Neuronal stem cell (in vitro differentiated cells): Measurements from ENCODE around the gene UBE2C.

Experiments used
- DNase-seq: peaks from one replicate; pipeline ENCODE4 v3.0.0-alpha.2; 2013; ENCODE audit warnings: low spot score
- H2AFZ ChIP-seq: one replicate; pipeline ENCODE4 v1.6.1; 2013; ENCODE audit warnings: mild to moderate bottlenecking, low read length, inconsistent platforms
- H2AK5ac ChIP-seq: 2 replicates; pipeline ENCODE4 v1.6.1; 2013; ENCODE audit warnings: low read depth, mild to moderate bottlenecking, inconsistent platforms, low read length, moderate library complexity, mixed read lengths
- H2BK120ac ChIP-seq: 2 replicates; pipeline ENCODE4 v1.6.1; 2013; ENCODE audit warnings: low read depth, mild to moderate bottlenecking, inconsistent platforms, low read length, moderate library complexity, mixed read lengths
- H2BK12ac ChIP-seq: one replicate; pipeline ENCODE4 v1.6.1; 2013; ENCODE audit warnings: low read length, inconsistent platforms
- H2BK15ac ChIP-seq: 2 replicates; pipeline ENCODE4 v1.6.1; 2013; ENCODE audit warnings: mild to moderate bottlenecking, low read length, inconsistent platforms, mixed read lengths
- H2BK5ac ChIP-seq: one replicate; pipeline ENCODE4 v1.6.1; 2013; ENCODE audit warnings: inconsistent platforms, mild to moderate bottlenecking, low read length, moderate library complexity
- H3K14ac ChIP-seq: one replicate; pipeline ENCODE4 v1.6.1; 2013; ENCODE audit warnings: low read length, inconsistent platforms
- H3K18ac ChIP-seq: 2 replicates; pipeline ENCODE4 v1.6.1; 2013; ENCODE audit warnings: low read length, inconsistent platforms
- H3K23ac ChIP-seq: 2 replicates; pipeline ENCODE4 v1.6.1; 2013; ENCODE audit warnings: low read depth, mild to moderate bottlenecking, mixed read lengths, low read length, inconsistent platforms; ENCODE audit not compliant: poor library complexity
- H3K27ac ChIP-seq: replicated peaks from 3 replicates; pipeline ENCODE4 v1.5.1; 2013; ENCODE audit warnings: low read length, inconsistent platforms
- H3K27me3 ChIP-seq, 3 experiments: 2 replicates each; pipeline ENCODE4 v1.6.1; 2013; ENCODE audit warnings: low read length in 3 of 3, mild to moderate bottlenecking in 2 of 3, inconsistent platforms in 1 of 3, low read depth in 1 of 3, mixed read lengths in 1 of 3, moderate library complexity in 1 of 3; ENCODE audit not compliant: control insufficient read depth in 3 of 3, insufficient read depth in 3 of 3
- H3K36me3 ChIP-seq, 2 donors: replicated peaks in 1 of 2; 2 replicates each; pipeline ENCODE4 v1.6.1; 2013; ENCODE audit warnings: low read length in 2 of 2; ENCODE audit not compliant: control insufficient read depth in 2 of 2, insufficient read depth in 2 of 2
- H3K4ac ChIP-seq: 2 replicates; pipeline ENCODE4 v1.6.1; 2013; ENCODE audit warnings: inconsistent platforms, mild to moderate bottlenecking, low read length, moderate library complexity
- H3K4me1 ChIP-seq, 2 donors: 1 replicate in 1 of 2; 2 replicates in 1 of 2; pipeline ENCODE4 v1.6.1; 2013; ENCODE audit warnings: low read length in 2 of 2, low read depth in 1 of 2; ENCODE audit not compliant: control insufficient read depth in 2 of 2, insufficient read depth in 1 of 2
- H3K4me2 ChIP-seq: one replicate; pipeline ENCODE4 v1.6.1; 2013; ENCODE audit warnings: mild to moderate bottlenecking, low read length, inconsistent platforms; ENCODE audit not compliant: insufficient read depth, poor library complexity, severe bottlenecking
- H3K4me3 ChIP-seq, 2 donors: 2 replicates each; pipeline ENCODE4 v1.5.1; 2013; ENCODE audit warnings: low read length in 2 of 2, mild to moderate bottlenecking in 2 of 2, inconsistent platforms in 1 of 2, moderate library complexity in 1 of 2
- H3K79me1 ChIP-seq: one replicate; pipeline ENCODE4 v1.6.1; 2013; ENCODE audit warnings: low read depth, mild to moderate bottlenecking, inconsistent platforms, low read length, moderate library complexity
- H3K9ac ChIP-seq: one replicate; pipeline ENCODE4 v1.6.1; 2013; ENCODE audit warnings: mild to moderate bottlenecking, low read depth, low read length, inconsistent platforms; ENCODE audit not compliant: poor library complexity
- H3K9me3 ChIP-seq, 2 donors: replicated peaks in 1 of 2; 2 replicates each; pipeline versions ENCODE3 to v1.6.1; 2013; ENCODE audit warnings: low read length in 2 of 2, mild to moderate bottlenecking in 2 of 2, inconsistent platforms in 1 of 2, low read depth in 1 of 2, mixed read lengths in 1 of 2, moderate library complexity in 1 of 2; ENCODE audit not compliant: control insufficient read depth in 2 of 2, insufficient read depth in 1 of 2
- H4K8ac ChIP-seq: one replicate; pipeline ENCODE4 v1.6.1; 2013; ENCODE audit warnings: low read depth, mild to moderate bottlenecking, inconsistent platforms, low read length, moderate library complexity
- H4K91ac ChIP-seq: one replicate; pipeline ENCODE4 v1.6.1; 2013; ENCODE audit warnings: low read length, low read depth, mild to moderate bottlenecking, inconsistent platforms; ENCODE audit not compliant: poor library complexity
- WGBS, 2 donors: extraction: QIAGEN DNeasy Blood & Tissue Kit; methylation state at CpG; one replicate each; pipeline ENCODE4 v1.1.7; 2013; ENCODE audit warnings: missing lambda C conversion rate in 2 of 2, mixed read lengths in 1 of 2; ENCODE audit not compliant: insufficient read length in 2 of 2, insufficient replicate concordance in 1 of 2; ENCODE audit errors: extremely low coverage in 2 of 2; 5-methylcytosine and 5-hydroxymethylcytosine counted together

Gene UBE2C

DNA sequence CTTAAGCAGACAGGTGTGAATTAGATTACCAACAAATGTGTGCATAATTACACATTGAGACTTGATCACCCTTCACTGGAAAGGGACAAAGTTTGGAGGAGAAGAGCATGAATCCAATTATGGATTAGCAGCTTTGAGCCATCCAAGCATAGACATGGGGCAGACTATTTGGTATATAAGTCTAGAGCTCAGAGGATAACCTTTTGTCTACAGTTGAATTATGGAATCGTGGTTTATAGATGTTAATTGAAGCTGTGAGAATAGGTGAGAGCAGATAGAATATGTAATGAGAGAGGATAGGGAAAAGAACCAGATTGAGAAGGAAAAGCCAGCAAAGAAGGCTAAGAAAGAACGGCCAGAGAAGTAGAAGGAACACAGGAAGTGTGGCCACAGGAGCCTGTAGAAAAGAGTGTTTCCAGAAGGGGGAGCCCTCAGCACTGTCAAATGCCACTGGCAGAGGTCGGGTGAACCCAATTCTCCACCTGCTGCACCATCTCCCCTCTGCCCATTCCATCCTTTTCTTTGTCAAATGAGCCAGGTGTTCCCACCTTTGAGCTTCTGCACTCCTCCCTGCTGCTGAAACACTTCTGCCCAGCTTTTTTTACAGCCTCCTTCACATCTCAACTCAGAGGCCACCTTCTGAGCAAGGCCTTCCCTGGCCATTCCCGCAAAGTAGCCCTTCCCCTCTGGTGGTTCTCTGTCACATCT lies 13.4 kb upstream of the UBE2C start:
- Histone ChIP-seq H3K79me1 (no peaks in the 10 kb centered on the region), H2BK5ac (no peak overlapping the region), H2BK120ac (no peak overlapping the region), H2AK5ac (no peak overlapping the region), H3K4me3 (no peak overlapping the region), H3K4me1 (no peaks in the 10 kb centered on the region), H2BK12ac (no peak overlapping the region), H3K9me3 (no peaks in the 10 kb centered on the region), H3K36me3 (peaks cover 31 to 72% of the 10 kb centered on the region in 2 donors), H3K18ac (no peak overlapping the region), H3K23ac (no peak overlapping the region), H3K27ac (no peak overlapping the region), H3K27me3 (no peaks in the 10 kb centered on the region), H3K14ac (no peak overlapping the region), H3K4ac (no peak overlapping the region), H3K4me2 (no peak overlapping the region), H4K8ac (no peak overlapping the region), H2BK15ac (no peak overlapping the region), H4K91ac (no peak overlapping the region), H2AFZ (no peak overlapping the region), H3K9ac (no peak overlapping the region)
- peak; percentile 31 for DNase-seq
- no CpG with 5 or more reads among the region's 4 CpGs for WGBS, 2 donors

- Histone ChIP-seq H2BK12ac (no peak overlapping the region), H2BK120ac (no peak overlapping the region), H2AFZ (no peak overlapping the region), H3K4me2 (no peak overlapping the region), H3K23ac (no peak overlapping the region), H4K91ac (no peak overlapping the region), H3K27ac (no peak overlapping the region), H3K9ac (no peak overlapping the region), H3K9me3 (no peaks in the 10 kb centered on the region), H2BK15ac (no peak overlapping the region), H3K4me1 (no peaks in the 10 kb centered on the region), H4K8ac (no peak overlapping the region), H3K36me3 (peaks cover 32 to 71% of the 10 kb centered on the region in 2 donors), H3K18ac (no peak overlapping the region), H2BK5ac (no peak overlapping the region), H3K4ac (no peak overlapping the region), H2AK5ac (no peak overlapping the region), H3K79me1 (no peaks in the 10 kb centered on the region), H3K27me3 (no peaks in the 10 kb centered on the region), H3K4me3 (no peak overlapping the region), H3K14ac (no peak overlapping the region)
- WGBS, 2 donors: no CpG with 5 or more reads among the region's 7 CpGs
- DNase-seq: no peak
Observed at GRCh38 chr20:45801851-45802250, 10.6 kb upstream of the UBE2C start.

GRCh38 chr20:45810191-45810970 lies 2.1 kb upstream of the UBE2C start:
- no peak for DNase-seq
- WGBS, 2 donors: no CpG with 5 or more reads among the region's 8 CpGs
- Histone ChIP-seq H3K23ac (no peak overlapping the region), H3K9me3 (peaks cover 0 to 10% of the 10 kb centered on the region in 2 donors), H3K4me1 (peaks cover 5 to 6% of the 10 kb centered on the region in 2 donors), H2AK5ac (no peak overlapping the region), H4K8ac (no peak overlapping the region), H3K14ac (no peak overlapping the region), H3K27ac (no peak overlapping the region), H2AFZ (no peak overlapping the region), H4K91ac (no peak overlapping the region), H2BK120ac (no peak overlapping the region), H2BK15ac (no peak overlapping the region), H3K4ac (no peak overlapping the region), H3K9ac (no peak overlapping the region), H3K4me2 (no peak overlapping the region), H3K36me3 (peaks cover 42 to 84% of the 10 kb centered on the region in 2 donors), H3K27me3 (no peaks in the 10 kb centered on the region), H3K18ac (no peak overlapping the region), H3K79me1 (peaks cover 6% of the 10 kb centered on the region), H3K4me3 (no peak overlapping the region), H2BK5ac (no peak overlapping the region), H2BK12ac (no peak overlapping the region)

DNA sequence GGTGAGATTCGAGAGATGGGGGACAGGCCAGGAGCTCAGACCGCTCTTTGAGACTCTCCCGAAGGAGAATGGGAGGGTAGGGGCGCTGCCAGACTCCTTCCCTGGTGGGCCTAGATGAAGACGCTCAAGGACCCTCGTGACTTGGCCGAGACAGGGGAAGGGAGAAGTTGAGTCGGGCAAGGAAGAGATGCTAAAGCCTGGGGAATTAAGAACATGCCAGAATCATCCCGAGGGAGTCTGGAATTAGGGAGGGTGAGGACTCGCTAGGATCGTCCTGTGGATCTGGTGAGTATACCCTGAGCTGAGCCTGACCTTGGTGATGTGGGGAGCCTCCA lies 529 bp downstream of the UBE2C start:
- H3K4ac ChIP-seq: no peak overlapping the region
- peak overlapping the region; percentile 94 for H3K9ac ChIP-seq
- H2BK5ac ChIP-seq: peak overlapping the region; percentile 68
- H3K4me3 ChIP-seq: peak overlapping the region; percentile 87 to 93
- H4K8ac ChIP-seq: no peak overlapping the region
- DNase-seq: no peak
- H3K79me1 ChIP-seq: peaks cover 6% of the 10 kb centered on the region
- no peak overlapping the region for H2BK12ac ChIP-seq
- H3K4me1 ChIP-seq: peaks cover 5 to 6% of the 10 kb centered on the region in 2 donors
- H3K23ac ChIP-seq: no peak overlapping the region
- no peaks in the 10 kb centered on the region for H3K27me3 ChIP-seq
- peak overlapping the region; percentile 88 for H3K4me2 ChIP-seq
- peak overlapping the region; percentile 78 for H2AFZ ChIP-seq
- no CpG with 5 or more reads among the region's 11 CpGs for WGBS, 2 donors
- H3K18ac ChIP-seq: peak overlapping the region; percentile 91
- H2BK120ac ChIP-seq: no peak overlapping the region
- no peak overlapping the region for H3K27ac ChIP-seq
- peaks cover 51 to 85% of the 10 kb centered on the region in 2 donors for H3K36me3 ChIP-seq
- peak overlapping the region; percentile 11 for H2AK5ac ChIP-seq
- H3K14ac ChIP-seq: no peak overlapping the region
- no peak overlapping the region for H2BK15ac ChIP-seq
- H3K9me3 ChIP-seq: peaks cover 0 to 10% of the 10 kb centered on the region in 2 donors
- H4K91ac ChIP-seq: no peak overlapping the region
